K562 treated with DMSO at 1 percent for 12 hours (cell line): ENCODE measurements around the gene GTPBP1. TPM values are rescaled to one million over a fixed set of nuclear protein-coding genes. Genes with fewer than 3 reads are reported as not detected.

Experiments used
- total RNA-seq: library from RNA; unstranded; fragments of 300-600 nt; gene quantifications from 2 replicates; pipeline ENCODE4 v1.2.3, GENCODE V29; 2022; ENCODE audit not compliant: insufficient read depth

GTPBP1 gene
- 12.5 and 32.8 TPM in 2 replicates for total RNA-seq

DNA sequence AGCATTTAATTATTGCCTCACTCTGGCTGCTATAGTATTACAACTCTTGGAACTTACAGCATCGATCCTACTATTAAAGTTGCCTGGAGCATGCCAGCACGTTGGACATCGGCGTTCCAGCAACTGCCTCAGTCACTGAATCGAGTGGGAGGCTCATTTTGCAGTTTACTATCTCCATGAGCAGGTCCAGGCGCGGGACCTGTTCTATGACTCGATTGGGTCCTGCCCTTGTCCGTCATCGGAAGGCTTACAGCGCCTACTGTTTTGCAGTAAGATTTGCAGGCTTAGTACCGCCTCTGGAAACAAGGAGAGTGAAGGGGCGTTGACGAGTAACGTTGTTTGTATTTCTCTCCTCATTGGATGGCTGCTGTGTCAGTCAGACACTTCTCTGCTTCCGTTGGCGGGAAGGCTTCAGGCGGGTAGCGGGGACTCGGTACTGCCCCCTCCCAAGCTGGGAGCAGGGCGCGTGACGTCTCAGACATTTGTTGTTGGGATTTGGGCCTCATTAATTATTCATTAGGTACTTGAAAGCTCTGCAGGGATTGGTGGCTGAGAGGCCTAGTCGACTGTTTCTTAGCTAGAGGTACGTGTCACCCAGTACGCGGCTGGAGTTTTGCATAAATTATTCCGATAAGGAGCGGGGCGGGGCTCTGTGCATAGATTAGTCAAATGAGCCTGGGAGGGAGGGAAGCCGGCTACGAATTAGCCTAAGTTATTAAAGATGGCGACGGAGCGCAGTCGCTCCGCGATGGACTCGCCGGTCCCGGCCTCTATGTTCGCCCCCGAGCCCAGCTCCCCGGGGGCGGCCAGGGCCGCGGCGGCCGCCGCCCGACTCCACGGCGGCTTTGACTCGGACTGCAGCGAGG, at the start of gene GTPBP1:
TSS of gene GTPBP1 (plus strand) at position 710 of the 866 bp plus-strand sequence. CDS start at position 722, 12 bp downstream.

DNA sequence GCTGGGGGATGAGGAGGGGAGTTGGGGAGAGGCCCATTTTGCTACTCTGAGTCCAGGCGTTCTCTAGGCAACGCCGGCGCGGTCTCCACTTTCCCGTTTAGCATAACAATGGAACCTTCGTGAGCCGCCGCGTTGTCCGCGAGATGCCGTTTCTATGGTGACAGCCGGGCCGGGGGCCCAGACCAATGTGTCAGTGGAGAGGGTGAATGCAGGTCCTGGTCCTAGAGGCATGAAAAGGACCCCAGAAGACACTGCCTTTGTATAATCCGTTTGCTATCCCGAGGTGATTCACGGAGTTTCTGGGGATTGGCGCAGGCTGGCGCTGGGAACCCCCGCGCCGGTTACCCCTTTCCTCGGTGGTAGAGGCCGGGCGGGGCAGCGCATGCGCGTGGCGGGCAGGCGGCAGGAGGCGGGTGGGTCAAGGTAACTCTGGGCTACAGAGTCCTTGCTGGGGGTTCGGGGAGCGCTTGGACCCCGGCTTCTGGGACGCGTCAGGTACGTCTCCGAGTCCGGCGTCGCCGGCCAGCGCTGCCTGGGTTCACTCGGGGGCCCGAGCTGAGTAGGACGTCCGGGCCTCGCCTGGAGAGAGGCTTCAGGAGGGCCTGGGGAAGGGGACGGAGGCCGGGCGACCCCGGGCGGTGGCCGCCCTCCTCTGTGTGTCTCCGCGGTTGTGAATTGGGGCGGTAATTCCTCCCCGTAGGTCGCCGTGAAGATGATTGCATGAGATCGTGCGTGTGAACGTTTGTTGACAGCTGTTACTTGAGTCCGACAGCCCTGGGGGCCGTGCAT, 49.3 kb upstream of the GTPBP1 start, which contains the start of the genes CBY1 and FAM227A:
TSS of gene CBY1 (plus strand) at position 383 of the 789 bp plus-strand sequence. CDS start 11,417 bp downstream, outside the sequence.
TSS of gene FAM227A (minus strand) at position 137 of the 789 bp plus-strand sequence. CDS start 6,224 bp downstream, outside the sequence.

DNA sequence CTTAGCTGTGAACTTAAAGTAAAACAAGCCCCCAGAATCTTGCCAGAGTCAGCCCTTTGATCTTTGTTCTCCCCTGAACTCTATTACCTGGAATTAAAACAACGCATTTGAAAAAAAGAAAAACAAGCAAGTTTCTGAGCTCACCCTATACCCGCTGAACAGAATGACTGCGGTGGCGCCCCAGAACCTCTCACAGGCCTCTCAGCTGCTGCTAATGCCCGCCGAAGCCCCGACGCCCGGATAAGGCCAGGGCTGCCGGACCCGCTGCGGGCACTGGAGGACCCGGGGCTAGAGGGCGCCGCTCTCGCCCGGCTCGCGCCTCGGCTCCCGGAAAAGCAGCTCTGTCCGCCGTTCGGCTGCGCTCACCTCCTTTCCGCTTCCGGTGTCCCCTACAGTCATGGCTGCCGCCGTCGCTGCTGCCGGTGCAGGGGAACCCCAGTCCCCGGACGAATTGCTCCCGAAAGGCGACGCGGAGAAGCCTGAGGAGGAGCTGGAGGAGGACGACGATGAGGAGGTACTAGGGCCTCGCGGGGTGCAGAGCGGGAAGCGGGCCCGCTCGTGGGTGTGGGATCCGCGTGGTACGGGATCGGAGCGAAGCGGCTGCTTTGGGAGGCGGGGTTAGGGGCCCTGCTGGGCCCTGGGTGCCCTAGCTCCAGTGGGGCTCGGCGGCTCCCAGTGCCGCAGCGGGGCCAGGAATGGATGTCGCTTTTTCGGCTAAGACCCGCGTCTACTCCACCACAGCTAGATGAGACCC, 24.0 kb upstream of the GTPBP1 start, which contains the start of gene TOMM22:
TSS of gene TOMM22 (plus strand) at position 376 of the 754 bp plus-strand sequence. CDS start at position 398, 22 bp downstream.

DNA sequence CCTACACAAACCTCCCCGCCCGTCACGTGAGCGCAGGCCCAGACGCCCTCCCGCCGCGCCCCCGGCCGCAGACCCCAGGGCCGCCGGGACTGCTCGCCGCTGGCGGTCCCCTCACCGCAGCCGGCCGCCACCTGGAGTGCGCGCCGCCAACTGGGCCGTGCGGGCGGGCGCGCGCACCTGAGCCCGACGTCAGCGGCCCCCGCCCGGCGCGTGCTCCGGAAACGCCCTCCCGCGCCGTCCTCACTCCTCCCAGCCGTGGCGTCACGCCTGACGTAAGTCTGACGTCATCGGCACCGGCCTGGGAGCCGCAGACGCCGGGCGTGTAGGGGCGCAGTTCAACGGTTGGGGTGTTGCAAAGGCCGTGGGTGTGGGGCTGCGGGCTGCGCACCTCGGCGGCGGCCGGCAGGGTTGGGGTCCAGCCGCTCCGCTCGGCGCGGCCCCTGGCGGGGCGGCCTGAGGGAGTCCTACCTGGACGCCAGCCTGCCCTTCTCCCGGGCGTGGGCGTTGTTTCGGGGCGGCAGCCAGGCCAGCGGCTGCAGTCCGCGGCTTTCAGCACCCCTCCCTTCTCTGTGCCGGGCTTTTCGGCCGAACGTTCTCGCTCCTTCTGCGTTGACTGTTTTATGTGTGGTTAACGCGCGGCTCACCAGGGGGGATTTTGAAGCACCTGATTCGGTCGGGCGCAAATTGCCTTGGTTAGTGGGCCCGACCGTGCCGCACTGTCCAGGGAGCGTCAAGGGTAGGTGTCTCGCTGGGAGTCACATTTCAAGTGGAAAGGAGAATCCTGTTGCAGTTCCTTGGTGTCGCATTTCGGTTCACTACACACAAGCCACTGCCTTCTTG, 4.7 kb upstream of the GTPBP1 start, which contains the start of gene JOSD1:
TSS of gene JOSD1 (minus strand) at position 155 of the 840 bp plus-strand sequence. CDS start 956 bp downstream, outside the sequence.

DNA sequence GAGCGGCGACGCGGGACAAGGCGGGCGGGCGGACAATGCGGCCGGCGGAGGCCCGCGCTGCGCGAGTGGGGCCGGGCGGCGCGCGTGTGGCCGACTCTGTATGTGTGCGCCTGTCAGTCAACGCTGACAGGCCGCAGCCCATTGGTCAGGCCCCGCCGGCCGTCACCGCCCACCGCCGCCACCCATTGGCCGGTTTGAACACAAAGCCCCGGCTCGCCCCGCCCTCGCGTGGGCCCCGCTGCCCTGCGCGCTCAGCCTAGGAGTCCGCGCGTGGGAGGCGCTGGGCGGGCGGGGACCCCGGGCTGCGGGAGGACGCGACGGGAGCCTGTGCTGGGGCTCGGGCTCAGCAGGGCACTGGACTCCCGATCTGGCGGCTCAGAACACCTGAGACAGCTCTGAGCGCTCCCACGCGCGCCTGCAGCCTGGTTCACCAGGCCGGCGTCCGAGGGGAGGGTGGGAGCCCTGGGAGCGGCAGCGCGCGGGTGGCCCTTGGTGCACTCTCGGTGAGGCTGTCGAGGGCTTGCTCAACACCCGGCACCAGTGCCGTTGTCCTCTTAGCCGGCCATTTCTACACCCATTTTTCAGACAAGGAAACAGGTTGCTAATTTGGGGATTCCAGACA, 50.3 kb downstream of the GTPBP1 start, which contains the start of gene SUN2:
TSS of gene SUN2 (minus strand) at position 88 of the 622 bp plus-strand sequence. CDS start 3,370 bp downstream, outside the sequence.

Other genes starting within 250 kb of the GTPBP1 start
- gene KDELR3, start 237.8 kb upstream of the GTPBP1 start, total RNA-seq: 14.8 and 27.3 TPM in 2 replicates
- gene DDX17, start 199.6 kb upstream of the GTPBP1 start, total RNA-seq: 37.4 and 199 TPM in 2 replicates
- 1.6 and 4.2 TPM in 2 replicates for gene DMC1, start 135.8 kb upstream of the GTPBP1 start, total RNA-seq
- 0.79 TPM in 1 of 2 replicates, not detected in the other for gene FAM227A, start 49.6 kb upstream of the GTPBP1 start, total RNA-seq
- gene CBY1, start 49.3 kb upstream of the GTPBP1 start, total RNA-seq: 13.4 and 15.1 TPM in 2 replicates
- 12.2 and 15.7 TPM in 2 replicates for gene TOMM22, start 24.0 kb upstream of the GTPBP1 start, total RNA-seq
- 22.1 and 47.6 TPM in 2 replicates for gene JOSD1, start 5.0 kb upstream of the GTPBP1 start, total RNA-seq
- 30.4 and 61.4 TPM in 2 replicates for gene SUN2, start 50.1 kb downstream of the GTPBP1 start, total RNA-seq
- gene DNAL4, start 88.2 kb downstream of the GTPBP1 start, total RNA-seq: 11.1 and 11.2 TPM in 2 replicates
- gene NPTXR, start 138.1 kb downstream of the GTPBP1 start, total RNA-seq: 2.1 and 4.1 TPM in 2 replicates
- gene CBX6, start 166.3 kb downstream of the GTPBP1 start, total RNA-seq: 6.4 and 11.5 TPM in 2 replicates